MM.1S (cell line): ENCODE data around the gene TXLNG.

Source experiments
- EZH2 ChIP-seq: fragments of 300-600 bp; sonication (generic); optimal IDR thresholded peaks from 2 replicates; pipeline ENCODE3; 2017; ENCODE audit warnings: low read depth, mild to moderate bottlenecking, antibody characterized with exemption, low read length, mixed read lengths
- TF ChIP-seq, protein P1 (sequence below): fragments of 300-600 bp; sonication (generic); IDR thresholded peaks from 2 replicates; pipeline ENCODE4 v1.5.1; 2016; ENCODE audit warnings: antibody characterized with exemption, low read length, mixed read lengths

DNA sequence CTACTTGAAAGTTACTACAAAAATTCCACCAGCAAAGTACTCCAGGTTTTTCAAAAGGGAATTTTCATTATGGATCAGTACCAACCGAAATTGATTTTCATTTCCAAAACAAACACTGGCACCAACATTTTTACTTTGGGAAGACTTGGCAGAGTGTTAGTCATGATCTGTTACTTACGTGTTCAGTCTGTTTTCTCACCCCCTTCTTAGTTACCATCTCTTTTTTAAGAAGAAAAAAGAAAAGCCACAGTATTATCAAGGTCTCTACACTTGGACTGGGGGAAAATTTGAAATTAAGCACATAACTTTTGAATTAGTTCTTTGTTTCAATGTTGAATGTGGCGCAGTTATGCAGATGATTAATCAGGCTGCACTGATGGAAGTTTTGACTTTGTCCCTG, 56.4 kb downstream of the TXLNG start:
- TF ChIP-seq, protein P1, sequence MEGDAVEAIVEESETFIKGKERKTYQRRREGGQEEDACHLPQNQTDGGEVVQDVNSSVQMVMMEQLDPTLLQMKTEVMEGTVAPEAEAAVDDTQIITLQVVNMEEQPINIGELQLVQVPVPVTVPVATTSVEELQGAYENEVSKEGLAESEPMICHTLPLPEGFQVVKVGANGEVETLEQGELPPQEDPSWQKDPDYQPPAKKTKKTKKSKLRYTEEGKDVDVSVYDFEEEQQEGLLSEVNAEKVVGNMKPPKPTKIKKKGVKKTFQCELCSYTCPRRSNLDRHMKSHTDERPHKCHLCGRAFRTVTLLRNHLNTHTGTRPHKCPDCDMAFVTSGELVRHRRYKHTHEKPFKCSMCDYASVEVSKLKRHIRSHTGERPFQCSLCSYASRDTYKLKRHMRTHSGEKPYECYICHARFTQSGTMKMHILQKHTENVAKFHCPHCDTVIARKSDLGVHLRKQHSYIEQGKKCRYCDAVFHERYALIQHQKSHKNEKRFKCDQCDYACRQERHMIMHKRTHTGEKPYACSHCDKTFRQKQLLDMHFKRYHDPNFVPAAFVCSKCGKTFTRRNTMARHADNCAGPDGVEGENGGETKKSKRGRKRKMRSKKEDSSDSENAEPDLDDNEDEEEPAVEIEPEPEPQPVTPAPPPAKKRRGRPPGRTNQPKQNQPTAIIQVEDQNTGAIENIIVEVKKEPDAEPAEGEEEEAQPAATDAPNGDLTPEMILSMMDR = no peak
- TF ChIP-seq EZH2 = no peak
